ENCODE results near the gene TMEM108. TPM values are rescaled to one million over a fixed set of nuclear protein-coding genes. Genes with fewer than 3 reads are reported as not detected.

Gene TMEM108
- total and polyA plus RNA-seq, 2 experiments from 2014 or later = 7.4 to 15.3 TPM

DNA sequence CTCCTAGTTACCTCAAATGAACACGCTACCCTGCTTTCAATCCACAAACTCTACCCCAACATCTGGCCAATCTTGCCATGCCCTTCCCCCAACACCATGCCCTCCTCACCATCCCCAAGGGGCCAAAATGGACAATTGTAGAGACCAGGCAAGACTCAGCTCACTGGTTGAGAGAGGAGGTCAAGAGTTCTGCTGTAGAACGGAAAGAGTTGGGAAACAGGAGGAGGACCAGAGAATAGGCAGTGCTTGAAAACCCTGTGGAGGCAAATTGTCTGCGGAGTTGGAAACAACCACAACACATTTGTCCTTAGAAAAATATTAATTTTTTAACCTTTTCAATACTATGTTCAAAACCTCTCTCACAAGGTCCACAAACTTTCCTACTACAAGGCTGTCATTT is 232.9 kb downstream of the TMEM108 start:
- Histone ChIP-seq H3K36me3 (ENCODE audit: insufficient read depth) (no peaks in the 10 kb centered on the region), H4K20me1 (replicated peaks; ENCODE audit: insufficient read depth) (no peaks in the 10 kb centered on the region; the same call in 1 of the 2 replicates), H3K4me2 (no peak overlapping the region), H3K4me3 (no peak overlapping the region), H3K79me2 (replicated peaks; ENCODE audit: insufficient read depth) (no peaks in the 10 kb centered on the region; the same call in 1 of the 2 replicates), H3K9me2 (ENCODE audit: insufficient read depth) (no peaks in the 10 kb centered on the region; the same call in 1 of the 2 replicates), H3F3A (replicated peaks; ENCODE audit: low read depth) (no peaks in the 10 kb centered on the region), H3K4me1 (ENCODE audit: insufficient read depth) (peaks cover 5% of the 10 kb centered on the region; the same call in 1 of the 2 replicates), H3K27ac (ENCODE audit: low read depth) (peak overlapping the region; percentile 55; the same call in 1 of the 2 replicates), H3K27me3 (ENCODE audit: insufficient read depth) (no peaks in the 10 kb centered on the region), H2AFZ (no peak overlapping the region)
- H3K36me3 Mint-ChIP-seq (ENCODE audit: low read depth) = no peaks in the 10 kb centered on the region
- no peak for DNase-seq (ENCODE audit: low spot score)
- no peaks in the 10 kb centered on the region for H3K27me3 Mint-ChIP-seq (ENCODE audit: insufficient read depth, low read depth, poor library complexity)
- peaks cover 22% of the 10 kb centered on the region for H3K4me1 Mint-ChIP-seq
- peak overlapping the region; percentile 28; the same call in 1 of the 2 replicates for H3K27ac Mint-ChIP-seq
- H3K9me3 Mint-ChIP-seq = no peaks in the 10 kb centered on the region
- no peak for ATAC-seq
- TF ChIP-seq, protein P1, sequence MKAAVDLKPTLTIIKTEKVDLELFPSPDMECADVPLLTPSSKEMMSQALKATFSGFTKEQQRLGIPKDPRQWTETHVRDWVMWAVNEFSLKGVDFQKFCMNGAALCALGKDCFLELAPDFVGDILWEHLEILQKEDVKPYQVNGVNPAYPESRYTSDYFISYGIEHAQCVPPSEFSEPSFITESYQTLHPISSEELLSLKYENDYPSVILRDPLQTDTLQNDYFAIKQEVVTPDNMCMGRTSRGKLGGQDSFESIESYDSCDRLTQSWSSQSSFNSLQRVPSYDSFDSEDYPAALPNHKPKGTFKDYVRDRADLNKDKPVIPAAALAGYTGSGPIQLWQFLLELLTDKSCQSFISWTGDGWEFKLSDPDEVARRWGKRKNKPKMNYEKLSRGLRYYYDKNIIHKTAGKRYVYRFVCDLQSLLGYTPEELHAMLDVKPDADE (IDR thresholded peaks at IDR 0.05) = no peak
- no peak for TF ChIP-seq STAT1 (IDR thresholded peaks at IDR 0.05; ENCODE audit: unreplicated experiment)
- TF ChIP-seq, protein P2, sequence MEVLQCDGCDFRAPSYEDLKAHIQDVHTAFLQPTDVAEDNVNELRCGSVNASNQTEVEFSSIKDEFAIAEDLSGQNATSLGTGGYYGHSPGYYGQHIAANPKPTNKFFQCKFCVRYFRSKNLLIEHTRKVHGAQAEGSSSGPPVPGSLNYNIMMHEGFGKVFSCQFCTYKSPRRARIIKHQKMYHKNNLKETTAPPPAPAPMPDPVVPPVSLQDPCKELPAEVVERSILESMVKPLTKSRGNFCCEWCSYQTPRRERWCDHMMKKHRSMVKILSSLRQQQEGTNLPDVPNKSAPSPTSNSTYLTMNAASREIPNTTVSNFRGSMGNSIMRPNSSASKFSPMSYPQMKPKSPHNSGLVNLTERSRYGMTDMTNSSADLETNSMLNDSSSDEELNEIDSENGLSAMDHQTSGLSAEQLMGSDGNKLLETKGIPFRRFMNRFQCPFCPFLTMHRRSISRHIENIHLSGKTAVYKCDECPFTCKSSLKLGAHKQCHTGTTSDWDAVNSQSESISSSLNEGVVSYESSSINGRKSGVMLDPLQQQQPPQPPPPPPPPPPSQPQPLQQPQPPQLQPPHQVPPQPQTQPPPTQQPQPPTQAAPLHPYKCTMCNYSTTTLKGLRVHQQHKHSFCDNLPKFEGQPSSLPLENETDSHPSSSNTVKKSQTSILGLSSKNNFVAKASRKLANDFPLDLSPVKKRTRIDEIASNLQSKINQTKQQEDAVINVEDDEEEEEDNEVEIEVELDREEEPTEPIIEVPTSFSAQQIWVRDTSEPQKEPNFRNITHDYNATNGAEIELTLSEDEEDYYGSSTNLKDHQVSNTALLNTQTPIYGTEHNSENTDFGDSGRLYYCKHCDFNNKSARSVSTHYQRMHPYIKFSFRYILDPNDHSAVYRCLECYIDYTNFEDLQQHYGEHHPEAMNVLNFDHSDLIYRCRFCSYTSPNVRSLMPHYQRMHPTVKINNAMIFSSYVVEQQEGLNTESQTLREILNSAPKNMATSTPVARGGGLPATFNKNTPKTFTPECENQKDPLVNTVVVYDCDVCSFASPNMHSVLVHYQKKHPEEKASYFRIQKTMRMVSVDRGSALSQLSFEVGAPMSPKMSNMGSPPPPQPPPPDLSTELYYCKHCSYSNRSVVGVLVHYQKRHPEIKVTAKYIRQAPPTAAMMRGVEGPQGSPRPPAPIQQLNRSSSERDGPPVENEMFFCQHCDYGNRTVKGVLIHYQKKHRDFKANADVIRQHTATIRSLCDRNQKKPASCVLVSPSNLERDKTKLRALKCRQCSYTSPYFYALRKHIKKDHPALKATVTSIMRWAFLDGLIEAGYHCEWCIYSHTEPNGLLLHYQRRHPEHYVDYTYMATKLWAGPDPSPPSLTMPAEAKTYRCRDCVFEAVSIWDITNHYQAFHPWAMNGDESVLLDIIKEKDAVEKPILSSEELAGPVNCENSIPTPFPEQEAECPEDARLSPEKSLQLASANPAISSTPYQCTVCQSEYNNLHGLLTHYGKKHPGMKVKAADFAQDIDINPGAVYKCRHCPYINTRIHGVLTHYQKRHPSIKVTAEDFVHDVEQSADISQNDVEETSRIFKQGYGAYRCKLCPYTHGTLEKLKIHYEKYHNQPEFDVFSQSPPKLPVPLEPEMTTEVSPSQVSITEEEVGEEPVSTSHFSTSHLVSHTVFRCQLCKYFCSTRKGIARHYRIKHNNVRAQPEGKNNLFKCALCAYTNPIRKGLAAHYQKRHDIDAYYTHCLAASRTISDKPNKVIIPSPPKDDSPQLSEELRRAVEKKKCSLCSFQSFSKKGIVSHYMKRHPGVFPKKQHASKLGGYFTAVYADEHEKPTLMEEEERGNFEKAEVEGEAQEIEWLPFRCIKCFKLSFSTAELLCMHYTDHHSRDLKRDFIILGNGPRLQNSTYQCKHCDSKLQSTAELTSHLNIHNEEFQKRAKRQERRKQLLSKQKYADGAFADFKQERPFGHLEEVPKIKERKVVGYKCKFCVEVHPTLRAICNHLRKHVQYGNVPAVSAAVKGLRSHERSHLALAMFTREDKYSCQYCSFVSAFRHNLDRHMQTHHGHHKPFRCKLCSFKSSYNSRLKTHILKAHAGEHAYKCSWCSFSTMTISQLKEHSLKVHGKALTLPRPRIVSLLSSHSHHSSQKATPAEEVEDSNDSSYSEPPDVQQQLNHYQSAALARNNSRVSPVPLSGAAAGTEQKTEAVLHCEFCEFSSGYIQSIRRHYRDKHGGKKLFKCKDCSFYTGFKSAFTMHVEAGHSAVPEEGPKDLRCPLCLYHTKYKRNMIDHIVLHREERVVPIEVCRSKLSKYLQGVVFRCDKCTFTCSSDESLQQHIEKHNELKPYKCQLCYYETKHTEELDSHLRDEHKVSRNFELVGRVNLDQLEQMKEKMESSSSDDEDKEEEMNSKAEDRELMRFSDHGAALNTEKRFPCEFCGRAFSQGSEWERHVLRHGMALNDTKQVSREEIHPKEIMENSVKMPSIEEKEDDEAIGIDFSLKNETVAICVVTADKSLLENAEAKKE (CRISPR knock-in tag; IDR thresholded peaks at IDR 0.05) = no peak
- no peak for TF ChIP-seq ZNF114 (CRISPR knock-in tag; IDR thresholded peaks at IDR 0.05)
- no peak for TF ChIP-seq ZNF331 (CRISPR knock-in tag; IDR thresholded peaks at IDR 0.05; ENCODE audit: low read depth)
- TF ChIP-seq JUNB (IDR thresholded peaks at IDR 0.05; ENCODE audit: unreplicated experiment) = no peak
- TF ChIP-seq, protein P3, sequence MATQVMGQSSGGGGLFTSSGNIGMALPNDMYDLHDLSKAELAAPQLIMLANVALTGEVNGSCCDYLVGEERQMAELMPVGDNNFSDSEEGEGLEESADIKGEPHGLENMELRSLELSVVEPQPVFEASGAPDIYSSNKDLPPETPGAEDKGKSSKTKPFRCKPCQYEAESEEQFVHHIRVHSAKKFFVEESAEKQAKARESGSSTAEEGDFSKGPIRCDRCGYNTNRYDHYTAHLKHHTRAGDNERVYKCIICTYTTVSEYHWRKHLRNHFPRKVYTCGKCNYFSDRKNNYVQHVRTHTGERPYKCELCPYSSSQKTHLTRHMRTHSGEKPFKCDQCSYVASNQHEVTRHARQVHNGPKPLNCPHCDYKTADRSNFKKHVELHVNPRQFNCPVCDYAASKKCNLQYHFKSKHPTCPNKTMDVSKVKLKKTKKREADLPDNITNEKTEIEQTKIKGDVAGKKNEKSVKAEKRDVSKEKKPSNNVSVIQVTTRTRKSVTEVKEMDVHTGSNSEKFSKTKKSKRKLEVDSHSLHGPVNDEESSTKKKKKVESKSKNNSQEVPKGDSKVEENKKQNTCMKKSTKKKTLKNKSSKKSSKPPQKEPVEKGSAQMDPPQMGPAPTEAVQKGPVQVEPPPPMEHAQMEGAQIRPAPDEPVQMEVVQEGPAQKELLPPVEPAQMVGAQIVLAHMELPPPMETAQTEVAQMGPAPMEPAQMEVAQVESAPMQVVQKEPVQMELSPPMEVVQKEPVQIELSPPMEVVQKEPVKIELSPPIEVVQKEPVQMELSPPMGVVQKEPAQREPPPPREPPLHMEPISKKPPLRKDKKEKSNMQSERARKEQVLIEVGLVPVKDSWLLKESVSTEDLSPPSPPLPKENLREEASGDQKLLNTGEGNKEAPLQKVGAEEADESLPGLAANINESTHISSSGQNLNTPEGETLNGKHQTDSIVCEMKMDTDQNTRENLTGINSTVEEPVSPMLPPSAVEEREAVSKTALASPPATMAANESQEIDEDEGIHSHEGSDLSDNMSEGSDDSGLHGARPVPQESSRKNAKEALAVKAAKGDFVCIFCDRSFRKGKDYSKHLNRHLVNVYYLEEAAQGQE (IDR thresholded peaks at IDR 0.05; ENCODE audit: unreplicated experiment) = no peak
- H3K4me3 Mint-ChIP-seq = no peak overlapping the region
